Measurements from ENCODE around the gene SSNA1.

The SSNA1 gene

GRCh38 chr9:137156567-137157375 is 31.7 kb upstream of the SSNA1 start:
- no peak for TF ChIP-seq CTCF (conservative IDR thresholded peaks at IDR 0.05; ENCODE audit: low read depth, low read length)
- peak overlapping the region; percentile 32 for H3K4me3 ChIP-seq (ENCODE audit: low read length)
- no peak for DNase-seq (ENCODE audit: low read depth)

GRCh38 chr9:137157618-137158415 is 30.7 kb upstream of the SSNA1 start:
- DNase-seq (ENCODE audit: low read depth): no peak
- TF ChIP-seq CTCF (conservative IDR thresholded peaks at IDR 0.05; ENCODE audit: low read depth, low read length): no peak
- no peak overlapping the region for H3K4me3 ChIP-seq (ENCODE audit: low read length)

GRCh38 chr9:137158625-137159024 is 29.9 kb upstream of the SSNA1 start:
- TF ChIP-seq CTCF (conservative IDR thresholded peaks at IDR 0.05; ENCODE audit: low read depth, low read length): no peak
- no peak overlapping the region for H3K4me3 ChIP-seq (ENCODE audit: low read length)

GRCh38 chr9:137159105-137160053 is 29.1 kb upstream of the SSNA1 start:
- no peak for TF ChIP-seq CTCF (conservative IDR thresholded peaks at IDR 0.05; ENCODE audit: low read depth, low read length)
- H3K4me3 ChIP-seq (ENCODE audit: low read length): no peak overlapping the region
- no peak for DNase-seq (ENCODE audit: low read depth)

More at GRCh38 chr9:137158625-137159024, 29.9 kb upstream of the SSNA1 start:
- no peak for DNase-seq (ENCODE audit: low read depth)

- no peak for TF ChIP-seq CTCF (conservative IDR thresholded peaks at IDR 0.05; ENCODE audit: low read depth, low read length)
- H3K4me3 ChIP-seq (ENCODE audit: low read length): no peak overlapping the region
- no peak for DNase-seq (ENCODE audit: low read depth)
Measured at GRCh38 chr9:137160054-137160425, 28.4 kb upstream of the SSNA1 start.

GRCh38 chr9:137160716-137161557 is 27.5 kb upstream of the SSNA1 start:
- no peak overlapping the region for H3K4me3 ChIP-seq (ENCODE audit: low read length)
- no peak for DNase-seq (ENCODE audit: low read depth)
- TF ChIP-seq CTCF (conservative IDR thresholded peaks at IDR 0.05; ENCODE audit: low read depth, low read length): no peak

Measured in retinal pigment epithelial cell (primary cell).